Activated CD4-positive, alpha-beta T cell treated with anti-CD3 and anti-CD28 coated beads, Interleukin-2, amount 50 U/mL, for 4 hours (primary cell): ENCODE results near the gene SLC27A4.
A peak's percentile ranks its signal among the peaks of the same experiment; 100 is the strongest.

ENCODE experiments used
- DNase-seq, 2 experiments: peaks; one replicate each; pipeline ENCODE4 v3.0.0-alpha.2; 2020

Gene SLC27A4

GRCh38 chr9:128339761-128340690 is at the start of gene SLC27A4:
Gene SLC27A4, plus strand, starts transcription at chr9:128340527. Its CDS starts 2,606 bp downstream, at chr9:128343133.
- DNase-seq, result peak; percentile 64 to 70

DNA sequence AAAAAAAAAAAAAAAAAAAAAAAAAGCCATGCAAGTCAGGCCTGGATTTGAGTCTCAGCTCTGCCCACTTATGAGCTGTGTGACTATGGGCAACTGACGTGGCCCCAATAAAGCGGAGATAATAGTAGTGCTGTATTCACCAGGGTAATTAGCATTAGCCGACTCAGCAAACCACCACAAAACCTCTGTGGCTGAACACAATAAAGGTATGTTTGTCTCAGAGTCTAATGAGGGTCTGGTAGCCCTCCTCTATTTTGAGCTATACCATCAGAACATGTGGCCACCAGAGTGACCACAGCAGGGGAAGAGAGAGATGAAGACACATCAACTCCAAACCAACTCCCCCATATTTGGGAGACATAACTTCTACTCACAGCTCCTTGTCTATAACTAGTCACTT is 48.3 kb upstream of the SLC27A4 start:
- DNase-seq, result no peak

- no peak for DNase-seq
Observed at GRCh38 chr9:128293091-128293490, 47.2 kb upstream of the SLC27A4 start.

DNA sequence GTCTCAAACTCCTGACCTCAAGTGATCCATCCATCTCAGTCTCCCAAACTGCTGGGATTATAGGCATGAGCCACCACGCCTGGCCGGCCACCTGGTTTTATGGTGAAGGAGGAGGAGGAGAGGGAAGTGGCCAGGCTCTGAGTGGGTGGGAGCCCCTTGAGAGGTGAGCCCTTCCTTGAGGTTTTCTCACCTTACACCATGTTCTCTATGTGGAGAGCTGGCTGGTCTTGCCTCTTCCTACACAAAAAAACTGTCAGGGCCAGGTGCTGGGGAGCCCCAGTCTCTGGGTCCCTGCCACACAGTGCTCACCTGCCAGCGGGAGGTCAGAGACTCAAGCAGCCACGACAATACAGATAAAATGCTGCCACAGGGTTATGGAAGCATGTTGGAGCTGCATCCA is 46.2 kb upstream of the SLC27A4 start:
- DNase-seq, result no peak

- DNase-seq, result no peak
Observed at GRCh38 chr9:128296340-128297220, 43.7 kb upstream of the SLC27A4 start.

DNA sequence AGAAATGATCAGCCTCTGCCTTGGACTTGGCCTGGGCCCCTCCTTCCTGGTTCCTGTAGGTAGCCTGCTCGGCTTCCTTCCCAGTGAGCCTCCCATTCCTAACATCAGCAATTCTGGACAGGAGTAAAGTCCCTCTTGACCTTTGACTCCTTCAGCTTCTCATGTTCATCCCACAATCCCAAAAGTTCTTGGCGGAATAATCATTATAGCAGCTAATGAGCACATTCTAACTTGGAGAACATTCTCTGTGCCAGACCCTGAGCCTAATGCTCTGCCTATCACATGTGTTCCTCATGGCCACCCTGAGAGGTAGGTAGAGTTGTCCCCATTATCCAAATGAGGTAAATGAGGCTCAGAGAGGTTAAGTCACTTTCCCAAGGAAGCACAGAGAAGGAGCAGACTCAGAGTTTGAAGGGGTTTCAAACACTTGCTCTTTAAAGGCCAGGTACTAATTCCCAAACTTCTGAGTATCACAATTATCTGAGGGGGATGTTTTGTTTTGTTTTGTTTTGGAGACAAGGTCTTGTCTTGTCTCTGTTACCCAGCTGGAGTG is 43.0 kb upstream of the SLC27A4 start:
- no peak for DNase-seq

- no peak for DNase-seq
Observed at GRCh38 chr9:128298535-128299482, 41.5 kb upstream of the SLC27A4 start.

DNA sequence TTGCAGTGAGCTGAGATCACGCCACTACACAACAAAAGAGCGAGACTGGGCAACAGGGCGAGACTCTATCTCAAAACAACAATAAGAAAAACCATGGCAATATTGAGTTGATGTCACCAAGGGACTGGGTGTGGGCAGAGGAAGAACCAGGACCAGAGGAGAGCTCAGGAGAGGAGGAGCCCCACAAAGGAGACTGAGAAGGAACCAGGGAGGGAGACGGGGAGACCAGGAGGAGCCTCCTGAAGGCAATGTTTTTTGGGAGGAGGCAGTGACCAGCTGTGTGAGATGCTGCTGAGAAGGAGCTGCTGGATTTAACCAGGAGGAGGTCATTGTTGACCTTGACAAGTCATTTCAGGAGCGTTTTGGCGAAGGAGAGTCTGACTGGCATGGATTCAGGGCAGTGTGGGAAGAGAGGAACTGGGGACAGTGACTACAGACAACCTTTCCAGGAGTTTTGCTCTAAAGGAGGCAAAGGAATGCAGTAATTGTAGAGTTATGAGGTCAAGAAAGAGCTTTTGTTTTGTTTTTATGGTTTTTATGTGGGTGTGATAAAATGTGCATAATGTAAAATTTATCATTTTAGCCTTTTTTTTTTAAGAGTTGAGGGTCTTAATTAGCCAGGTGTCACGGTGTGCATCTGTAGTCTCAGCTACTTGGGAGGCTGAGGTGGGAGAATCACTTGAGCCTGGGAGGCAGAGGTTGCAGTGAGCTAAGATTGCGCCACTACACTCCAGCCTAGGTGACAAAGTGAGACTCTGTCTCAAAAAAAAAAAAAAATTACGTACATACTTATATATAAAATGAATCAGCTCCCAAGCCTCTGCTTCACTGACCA is 36.0 kb upstream of the SLC27A4 start:
- no peak for DNase-seq

DNA sequence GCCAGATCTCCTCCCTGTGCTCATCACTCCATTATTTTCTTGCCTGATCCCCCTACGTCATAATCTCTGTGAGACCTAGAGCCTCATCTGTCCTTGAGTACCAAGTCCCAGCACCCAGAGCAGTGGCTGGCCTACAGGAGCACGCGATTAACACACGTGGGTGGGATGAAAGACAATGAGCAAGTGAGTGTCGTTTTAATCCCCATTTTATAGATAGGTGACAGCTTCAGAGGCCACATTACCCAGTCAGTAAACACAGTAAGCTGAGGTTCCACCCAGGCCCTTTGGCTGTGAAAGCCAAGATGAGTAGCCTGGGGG is 35.4 kb upstream of the SLC27A4 start:
- no peak for DNase-seq

GRCh38 chr9:128309551-128309950 is 30.8 kb upstream of the SLC27A4 start:
- DNase-seq, result no peak

GRCh38 chr9:128310461-128310860 is 29.9 kb upstream of the SLC27A4 start:
- DNase-seq, result no peak

GRCh38 chr9:128314697-128315096 is 25.6 kb upstream of the SLC27A4 start:
- no peak for DNase-seq

DNA sequence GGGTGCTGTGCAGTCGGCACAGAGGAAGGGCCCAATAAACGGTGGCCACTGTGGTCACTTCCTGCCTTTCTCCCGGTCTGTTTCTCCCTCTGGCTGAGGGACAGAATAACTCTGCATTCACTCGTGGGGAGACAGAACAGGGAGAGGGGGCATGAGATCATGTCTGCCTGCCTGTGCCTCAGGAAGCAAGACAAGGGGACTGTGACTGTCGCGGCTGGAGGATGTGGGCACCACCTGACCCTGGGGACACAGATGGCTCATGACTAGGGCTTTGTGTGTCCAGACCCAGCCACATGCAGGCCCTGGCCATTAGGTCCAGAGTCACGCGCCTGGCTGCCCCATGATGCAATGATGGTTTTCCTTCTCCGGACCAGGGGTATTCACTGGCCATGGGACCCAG is 23.9 kb upstream of the SLC27A4 start:
- no peak for DNase-seq

DNA sequence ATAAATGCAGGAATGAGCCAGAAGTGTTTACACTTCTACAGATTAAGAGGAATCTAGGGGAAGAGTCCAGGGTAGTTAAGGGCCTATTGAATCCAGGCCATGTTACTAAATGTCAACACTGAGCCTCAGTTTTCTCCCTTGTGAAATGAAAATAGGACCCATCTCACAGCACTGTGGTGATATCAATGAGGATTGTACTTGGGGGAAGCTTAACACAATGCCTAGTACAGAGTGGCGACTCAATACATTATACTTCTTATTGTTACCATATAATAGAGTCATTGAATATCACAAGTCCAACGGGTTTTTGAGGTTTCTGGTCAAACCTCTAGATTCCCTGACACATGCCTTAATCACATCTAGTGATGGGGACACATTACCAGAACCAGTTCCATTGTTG is 22.7 kb upstream of the SLC27A4 start:
- DNase-seq, result no peak

DNA sequence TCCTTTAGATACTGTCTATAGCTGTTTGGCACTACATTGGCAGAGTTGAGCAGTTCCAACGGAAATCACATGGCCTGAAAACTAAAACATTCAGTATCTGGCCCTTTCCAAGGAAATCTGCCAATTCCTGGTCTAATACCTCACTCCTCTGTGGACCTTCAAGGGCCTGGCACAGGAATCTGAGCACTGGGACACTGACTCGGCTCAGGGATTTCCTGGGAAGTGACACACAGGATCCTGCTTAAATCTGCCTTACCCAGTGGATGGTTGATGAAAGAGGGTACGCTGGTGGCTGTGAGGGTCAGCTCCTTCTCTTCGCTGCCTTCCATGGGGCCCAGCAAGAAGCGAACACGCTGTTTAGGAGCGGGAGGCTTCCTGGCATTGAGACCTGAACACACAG is 19.0 kb upstream of the SLC27A4 start:
- no peak for DNase-seq

GRCh38 chr9:128321879-128322403 is 18.4 kb upstream of the SLC27A4 start:
- no peak for DNase-seq

GRCh38 chr9:128322404-128323211 is 17.7 kb upstream of the SLC27A4 start, which contains the start of the genes COQ4 and TRUB2:
Gene COQ4, plus strand, starts transcription at chr9:128322839. Its CDS starts 20 bp downstream, at chr9:128322859.
Gene TRUB2, minus strand, starts transcription at chr9:128322447. Its CDS starts 39 bp downstream, at chr9:128322408.
- DNase-seq, result peak; percentile 88 to 90

DNA sequence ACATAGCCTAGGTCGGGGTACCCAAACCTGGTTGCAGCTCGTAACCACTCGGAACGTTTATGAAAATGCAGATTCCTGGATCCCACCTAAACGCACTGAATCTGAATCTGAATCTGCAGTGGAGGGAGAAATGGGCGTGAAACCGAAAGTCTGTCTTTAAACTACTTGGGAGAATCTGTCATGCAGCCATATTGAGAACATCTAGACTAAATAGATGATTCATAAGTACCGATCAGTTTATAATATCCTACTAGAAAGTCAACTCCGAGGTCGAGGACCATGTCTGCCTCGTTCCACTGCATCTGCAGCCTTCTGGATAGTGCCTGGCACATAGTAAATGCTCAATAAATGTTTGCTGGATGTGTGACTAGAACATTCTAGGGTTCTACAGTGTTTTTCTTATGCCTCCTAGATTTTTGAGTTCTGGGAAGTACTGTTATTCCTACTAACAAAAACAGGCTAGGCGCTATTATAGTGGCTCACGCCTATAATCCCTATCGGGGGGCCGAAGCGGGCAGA is 17.1 kb upstream of the SLC27A4 start:
- DNase-seq, result no peak

GRCh38 chr9:128323791-128324190 is 16.5 kb upstream of the SLC27A4 start:
- no peak for DNase-seq

DNA sequence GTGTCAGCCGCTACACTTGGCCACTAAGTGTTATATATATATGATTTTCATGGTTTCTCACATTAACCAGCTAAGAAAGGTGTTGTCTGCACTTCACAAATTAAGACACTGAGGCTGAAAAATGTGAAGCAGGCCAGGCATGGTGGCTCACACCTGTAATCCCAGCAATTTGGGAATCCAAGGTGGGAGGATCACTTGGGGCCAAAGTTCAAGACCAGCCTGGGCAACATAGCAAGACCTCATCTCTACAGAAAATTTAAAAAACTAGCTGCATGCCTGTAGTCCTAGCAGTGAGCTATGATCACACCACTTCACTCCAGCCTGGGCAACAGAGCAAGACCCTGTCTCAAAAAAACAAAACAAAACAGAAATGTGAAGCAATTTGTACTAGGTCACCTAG is 15.9 kb upstream of the SLC27A4 start:
- DNase-seq, result no peak
